Esophagus squamous epithelium (tissue), 5 donors: Measurements from ENCODE around the gene CCM2. TPM values are rescaled to one million over a fixed set of nuclear protein-coding genes. Genes with fewer than 3 reads are reported as not detected.

ENCODE experiments used
- DNase-seq: peaks from one replicate; lab custom pipeline; 2025; lab: John Stamatoyannopoulos, UW
- H3K27ac ChIP-seq, 4 donors: fragments of 200-600 bp; sonication (generic); one replicate each; pipeline ENCODE4 v1.5.1; 2016 to 2019; ENCODE audit warnings: mild to moderate bottlenecking in 1 of 4
- H3K27me3 ChIP-seq, 4 donors: fragments of 200-600 bp; sonication (generic); 1 replicate in 3 of 4; 2 replicates in 1 of 4; pipeline versions ENCODE4 v1.5.1 to v1.6.0; 2017 to 2021; ENCODE audit warnings: antibody characterized with exemption in 1 of 4
- H3K36me3 ChIP-seq, 3 donors: fragments of 200-600 bp; sonication (generic); one replicate each; pipeline ENCODE4 v1.5.1; 2016 to 2019
- H3K4me1 ChIP-seq, 3 donors: fragments of 200-600 bp; sonication (generic); one replicate each; pipeline ENCODE4 v1.5.1; 2017 to 2019
- H3K4me3 ChIP-seq, 4 donors: fragments of 200-600 bp; sonication (generic); 1 replicate in 3 of 4; 2 replicates in 1 of 4; pipeline ENCODE4 v1.5.1; 2016 to 2019; ENCODE audit warnings: mild to moderate bottlenecking in 2 of 4, moderate library complexity in 1 of 4
- H3K9me3 ChIP-seq, 3 donors: fragments of 200-600 bp; sonication (generic); one replicate each; pipeline ENCODE4 v1.5.1; 2016 to 2019
- POLR2A ChIP-seq, 4 donors: fragments of 450-650 bp; IDR thresholded peaks; one replicate each; pipeline ENCODE4 v1.6.1; 2017; ENCODE audit warnings: antibody characterized with exemption in 4 of 4, mild to moderate bottlenecking in 4 of 4, moderate library complexity in 3 of 4
- WGBS, 2 donors: methylation state at CpG; one replicate each; pipeline ENCODE4 v1.1.5; 2018; 5-methylcytosine and 5-hydroxymethylcytosine counted together
- intact Hi-C: fragments of 100-400 bp; cut with DNase I; formaldehyde crosslinking; loops from one replicate; pipeline ENCODE4 v1.15.0; 2022
- total RNA-seq, 4 donors: library from RNA; depleted of rRNA; stranded (reverse); fragments of >200 nt; gene quantifications; one replicate each; pipeline ENCODE4 v1.1.0, GENCODE V29; 2016
- TF ChIP-seq, protein P1 (sequence below), 6 experiments: fragments of 450-650 bp in 4 of 6; fragments of 200-600 bp in 2 of 6; sonication (generic) in 2 of 6; IDR thresholded peaks; one replicate each; pipeline ENCODE4 v1.5.1; 2016 to 2019; ENCODE audit warnings: antibody characterized with exemption in 6 of 6, mild to moderate bottlenecking in 4 of 6, moderate library complexity in 4 of 6
- donor health status: DM: yes; HTN: yes; CAD: no.

Gene CCM2
- total RNA-seq, 4 donors from 2014 or later, result 20.0 to 36.3 (median 24.9) TPM

DNA sequence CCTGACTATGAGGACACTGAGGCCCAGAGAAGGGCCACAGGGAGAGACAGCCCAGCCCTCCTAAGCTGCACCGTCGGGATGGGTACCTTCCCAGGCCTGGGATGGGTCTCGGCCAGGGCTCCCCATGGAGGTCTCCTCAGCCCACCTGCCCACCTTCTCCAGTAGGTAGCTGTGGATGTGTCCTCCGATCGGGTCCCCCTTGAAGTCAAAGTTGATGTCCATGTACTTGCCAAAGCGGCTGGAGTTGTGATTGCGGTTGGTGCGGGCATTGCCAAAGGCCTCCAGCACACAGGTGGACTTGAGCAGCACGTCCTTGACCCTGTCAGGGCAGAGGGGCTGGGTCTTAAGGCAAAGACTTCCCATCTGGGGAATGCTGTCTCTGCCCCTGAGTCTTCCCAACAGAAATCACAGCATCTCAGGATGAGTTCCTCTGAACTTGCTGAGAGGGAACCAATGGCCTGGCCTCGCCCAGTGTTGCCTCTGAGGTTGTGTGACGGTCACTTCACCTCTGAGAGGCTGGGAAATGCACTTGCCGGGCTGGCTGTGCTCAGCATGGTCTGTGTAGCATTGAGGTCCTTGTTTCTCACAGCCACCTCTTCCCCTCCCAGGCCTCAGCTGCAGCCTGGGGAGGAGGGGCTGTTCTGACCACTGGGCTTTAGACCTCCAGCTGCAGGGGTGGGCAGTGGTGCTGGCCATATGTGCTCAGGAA is 24.5 kb upstream of the CCM2 start:
- 93% methylated on average over 5 of the region's 12 CpGs; no CpG with 5 or more reads in 1 of the 2 donors for WGBS, 2 donors
- intact Hi-C loops, result no loop called here

DNA sequence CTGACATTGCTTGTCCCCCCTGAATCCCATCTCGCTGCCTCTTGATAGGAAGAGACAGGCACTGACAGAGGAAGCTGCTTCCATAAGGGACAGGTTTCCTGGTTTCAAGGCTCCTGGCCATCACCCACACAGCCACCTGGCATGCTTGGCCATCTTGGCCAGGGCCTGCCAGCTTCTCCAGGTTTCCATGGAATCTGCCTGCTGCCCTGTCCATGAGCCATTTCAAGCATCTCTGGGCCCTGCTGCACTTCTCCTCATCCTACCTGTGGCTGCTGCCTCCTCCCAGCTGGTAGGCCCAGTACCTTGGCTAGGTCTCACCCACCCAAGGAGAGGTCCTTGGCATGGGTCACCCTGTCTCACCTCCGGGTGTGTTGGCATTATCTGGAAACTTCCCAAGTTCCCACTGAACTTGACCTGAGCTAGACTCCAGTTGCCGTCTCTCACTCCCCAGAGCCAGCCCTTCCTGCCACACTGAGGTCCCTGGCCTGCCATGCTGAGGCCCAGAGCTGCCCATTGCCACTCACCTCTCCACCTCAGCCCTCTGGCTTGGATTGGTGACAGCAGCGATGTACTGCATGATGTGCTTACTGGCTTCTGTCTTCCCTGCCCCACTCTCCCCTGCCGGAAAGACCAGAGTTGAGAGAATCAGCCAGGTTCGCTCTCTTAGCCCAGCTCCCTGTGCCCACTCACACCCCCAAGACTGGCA is 23.8 kb upstream of the CCM2 start:
- intact Hi-C loops, result no loop called here
- no peak for DNase-seq
- WGBS, 2 donors, result 96% methylated on average over 4 of the region's 6 CpGs; no CpG with 5 or more reads in 1 of the 2 donors

More for the DNA sequence above, 24.5 kb upstream of the CCM2 start:
- no peaks in the 10 kb centered on the region for H3K27me3 ChIP-seq
- no peaks in the 10 kb centered on the region for H3K9me3 ChIP-seq
- no peak overlapping the region for H3K27ac ChIP-seq
- peaks cover 0 to 15% (median 0%) of the 10 kb centered on the region in 3 donors for H3K36me3 ChIP-seq
- no peak for DNase-seq
- peaks cover 11 to 36% (median 21%) of the 10 kb centered on the region in 3 donors for H3K4me1 ChIP-seq
- no peak for TF ChIP-seq POLR2A (IDR thresholded peaks at IDR 0.05)
- H3K4me3 ChIP-seq, result no peak overlapping the region

DNA sequence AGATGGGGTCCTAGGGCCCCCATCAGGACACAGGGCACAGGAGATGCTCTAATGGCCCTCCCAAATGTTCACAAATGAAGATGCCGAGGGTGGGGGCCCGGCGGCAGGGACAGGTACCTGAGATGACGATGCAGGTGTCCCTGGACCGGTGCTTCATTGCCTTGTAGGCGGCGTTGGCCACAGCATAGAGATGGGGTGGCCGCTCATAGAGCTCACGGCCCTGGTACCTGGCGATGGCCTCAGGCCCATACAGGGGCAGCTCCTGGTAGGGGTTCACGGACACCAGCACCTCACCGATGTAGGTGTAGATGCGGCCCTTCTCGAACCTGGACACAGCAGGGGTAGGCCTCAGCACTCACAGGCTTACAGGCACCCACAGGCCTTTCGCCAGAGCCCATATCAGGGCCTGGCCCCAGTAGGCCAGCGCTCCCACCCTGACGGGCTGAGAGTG is 23.2 kb upstream of the CCM2 start:
- H3K4me3 ChIP-seq, result peak overlapping the region in 2 of 4 donors; percentile 28 to 57
- DNase-seq, result no peak
- H3K27ac ChIP-seq, result peak overlapping the region in 2 of 4 donors; percentile 35 to 74
- no peaks in the 10 kb centered on the region for H3K27me3 ChIP-seq
- intact Hi-C loops, result no loop called here
- no peaks in the 10 kb centered on the region for H3K9me3 ChIP-seq
- peaks cover 18 to 49% (median 33%) of the 10 kb centered on the region in 3 donors for H3K4me1 ChIP-seq
- peaks cover 0 to 23% (median 0%) of the 10 kb centered on the region in 3 donors for H3K36me3 ChIP-seq
- TF ChIP-seq POLR2A (IDR thresholded peaks at IDR 0.05), result no peak
- WGBS, 2 donors, result 84 to 93% methylated on average over 3 to 14 of the region's 17 CpGs

More for the DNA sequence above, 23.8 kb upstream of the CCM2 start:
- TF ChIP-seq, protein P1, sequence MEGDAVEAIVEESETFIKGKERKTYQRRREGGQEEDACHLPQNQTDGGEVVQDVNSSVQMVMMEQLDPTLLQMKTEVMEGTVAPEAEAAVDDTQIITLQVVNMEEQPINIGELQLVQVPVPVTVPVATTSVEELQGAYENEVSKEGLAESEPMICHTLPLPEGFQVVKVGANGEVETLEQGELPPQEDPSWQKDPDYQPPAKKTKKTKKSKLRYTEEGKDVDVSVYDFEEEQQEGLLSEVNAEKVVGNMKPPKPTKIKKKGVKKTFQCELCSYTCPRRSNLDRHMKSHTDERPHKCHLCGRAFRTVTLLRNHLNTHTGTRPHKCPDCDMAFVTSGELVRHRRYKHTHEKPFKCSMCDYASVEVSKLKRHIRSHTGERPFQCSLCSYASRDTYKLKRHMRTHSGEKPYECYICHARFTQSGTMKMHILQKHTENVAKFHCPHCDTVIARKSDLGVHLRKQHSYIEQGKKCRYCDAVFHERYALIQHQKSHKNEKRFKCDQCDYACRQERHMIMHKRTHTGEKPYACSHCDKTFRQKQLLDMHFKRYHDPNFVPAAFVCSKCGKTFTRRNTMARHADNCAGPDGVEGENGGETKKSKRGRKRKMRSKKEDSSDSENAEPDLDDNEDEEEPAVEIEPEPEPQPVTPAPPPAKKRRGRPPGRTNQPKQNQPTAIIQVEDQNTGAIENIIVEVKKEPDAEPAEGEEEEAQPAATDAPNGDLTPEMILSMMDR (IDR thresholded peaks at IDR 0.05), result no peak
- Histone ChIP-seq H3K4me1 (peaks cover 17 to 43% (median 27%) of the 10 kb centered on the region in 3 donors), H3K4me3 (no peak overlapping the region), H3K27me3 (no peaks in the 10 kb centered on the region), H3K9me3 (no peaks in the 10 kb centered on the region), H3K36me3 (peaks cover 0 to 17% (median 0%) of the 10 kb centered on the region in 3 donors), H3K27ac (no peak overlapping the region)

DNA sequence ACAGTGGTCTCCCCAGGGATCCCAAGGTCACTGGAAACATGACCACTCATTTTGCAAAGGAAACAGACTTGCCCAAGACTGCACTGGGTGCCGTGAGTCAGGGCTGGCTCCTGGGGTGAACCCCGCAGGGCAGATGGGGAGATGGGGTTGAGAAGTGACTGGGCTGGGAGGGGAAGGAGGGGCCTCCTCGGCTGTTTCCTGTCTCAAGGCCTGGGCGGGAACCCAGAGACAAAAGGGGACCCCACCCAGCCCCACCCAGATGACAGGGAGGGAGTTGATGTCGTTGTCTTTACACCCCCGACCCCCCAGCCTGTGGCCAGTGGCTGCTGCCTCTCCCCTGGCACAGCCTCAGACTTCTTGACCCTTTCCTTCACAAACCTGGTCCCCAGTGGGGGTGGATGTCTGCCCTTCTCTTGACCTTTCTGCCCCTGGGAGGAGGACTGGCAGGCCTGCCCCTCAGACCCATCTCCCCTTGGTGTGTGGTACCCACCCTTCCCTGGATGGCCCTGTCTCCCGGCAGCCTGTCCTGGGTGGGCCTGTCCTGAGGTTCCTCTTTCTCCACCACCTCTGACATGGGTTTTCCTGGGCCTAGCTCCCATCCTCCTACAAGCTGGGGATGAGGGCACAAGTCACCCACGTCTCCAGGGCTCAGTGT is 22.6 kb upstream of the CCM2 start:
- Histone ChIP-seq H3K4me1 (peaks cover 18 to 50% (median 33%) of the 10 kb centered on the region in 3 donors), H3K9me3 (no peaks in the 10 kb centered on the region), H3K27me3 (no peaks in the 10 kb centered on the region), H3K4me3 (peak overlapping the region in 3 of 4 donors; percentile 27 to 57 (median 28)), H3K27ac (peak overlapping the region; percentile 35 to 87 (median 64)), H3K36me3 (peaks cover 0 to 30% (median 0%) of the 10 kb centered on the region in 3 donors)
- DNase-seq, result no peak
- intact Hi-C loops, result no loop called here
- WGBS, 2 donors, result 45 to 50% methylated on average over 1 to 5 of the region's 8 CpGs
- no peak for TF ChIP-seq POLR2A (IDR thresholded peaks at IDR 0.05)
- TF ChIP-seq, protein P1 (IDR thresholded peaks at IDR 0.05), result no peak

DNA sequence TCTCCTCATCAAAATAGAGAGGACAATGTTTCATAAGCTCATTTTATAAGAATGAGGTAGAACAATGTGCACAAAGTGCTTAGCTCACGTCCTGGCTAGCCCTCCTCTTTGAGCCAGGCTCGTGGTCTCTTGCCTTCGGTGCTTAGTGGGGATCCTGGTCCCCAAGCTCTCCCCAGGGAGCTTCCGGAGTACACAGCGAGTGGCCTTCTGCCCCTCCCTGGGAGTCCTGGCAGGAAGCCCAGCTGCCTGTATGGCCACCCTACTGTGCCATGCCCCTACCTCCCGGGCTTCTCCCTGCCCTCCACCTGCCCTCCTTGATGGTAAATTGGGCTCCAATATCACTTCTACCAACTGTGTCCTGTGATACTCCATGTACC is 22.1 kb upstream of the CCM2 start:
- Histone ChIP-seq H3K4me3 (peak overlapping the region; percentile 10 to 57 (median 28)), H3K27ac (peak overlapping the region; percentile 35 to 87 (median 64)), H3K27me3 (no peaks in the 10 kb centered on the region), H3K9me3 (no peaks in the 10 kb centered on the region), H3K4me1 (peaks cover 18 to 50% (median 33%) of the 10 kb centered on the region in 3 donors), H3K36me3 (peaks cover 0 to 32% (median 2%) of the 10 kb centered on the region in 3 donors)
- WGBS, 2 donors, result 43 to 60% methylated on average over 1 to 6 of the region's 6 CpGs
- intact Hi-C loops, result no loop called here
- no peak for DNase-seq
- TF ChIP-seq, protein P1 (IDR thresholded peaks at IDR 0.05), result no peak
- no peak for TF ChIP-seq POLR2A (IDR thresholded peaks at IDR 0.05)
